ENCODE results near the gene ESPNL.

DNA sequence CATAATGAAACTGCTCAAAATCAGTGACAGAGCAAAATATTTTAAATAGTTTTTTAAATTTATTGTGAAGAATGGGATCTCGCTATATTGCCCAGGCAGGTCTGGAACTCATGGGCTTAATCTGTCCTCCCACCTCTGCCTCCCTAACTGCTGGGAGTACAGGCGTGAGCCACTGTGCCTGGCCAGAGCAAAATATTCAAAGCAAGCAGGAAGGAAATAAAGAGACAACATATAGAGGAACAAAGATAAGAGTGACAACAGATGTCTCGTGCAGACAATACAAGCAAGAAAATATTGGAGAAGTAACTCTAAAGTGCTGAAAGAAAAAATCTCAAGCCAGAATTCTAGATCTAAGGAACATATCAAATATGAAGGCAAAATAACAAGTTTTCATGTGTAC lies 44.3 kb upstream of the ESPNL start:
- TF ChIP-seq, protein P1, sequence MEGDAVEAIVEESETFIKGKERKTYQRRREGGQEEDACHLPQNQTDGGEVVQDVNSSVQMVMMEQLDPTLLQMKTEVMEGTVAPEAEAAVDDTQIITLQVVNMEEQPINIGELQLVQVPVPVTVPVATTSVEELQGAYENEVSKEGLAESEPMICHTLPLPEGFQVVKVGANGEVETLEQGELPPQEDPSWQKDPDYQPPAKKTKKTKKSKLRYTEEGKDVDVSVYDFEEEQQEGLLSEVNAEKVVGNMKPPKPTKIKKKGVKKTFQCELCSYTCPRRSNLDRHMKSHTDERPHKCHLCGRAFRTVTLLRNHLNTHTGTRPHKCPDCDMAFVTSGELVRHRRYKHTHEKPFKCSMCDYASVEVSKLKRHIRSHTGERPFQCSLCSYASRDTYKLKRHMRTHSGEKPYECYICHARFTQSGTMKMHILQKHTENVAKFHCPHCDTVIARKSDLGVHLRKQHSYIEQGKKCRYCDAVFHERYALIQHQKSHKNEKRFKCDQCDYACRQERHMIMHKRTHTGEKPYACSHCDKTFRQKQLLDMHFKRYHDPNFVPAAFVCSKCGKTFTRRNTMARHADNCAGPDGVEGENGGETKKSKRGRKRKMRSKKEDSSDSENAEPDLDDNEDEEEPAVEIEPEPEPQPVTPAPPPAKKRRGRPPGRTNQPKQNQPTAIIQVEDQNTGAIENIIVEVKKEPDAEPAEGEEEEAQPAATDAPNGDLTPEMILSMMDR (IDR thresholded peaks at IDR 0.05) = no peak
- TF ChIP-seq TP53 (CRISPR knock-in tag; IDR thresholded peaks at IDR 0.05) (no peak), NR2C2 (CRISPR knock-in tag; IDR thresholded peaks at IDR 0.05) (no peak), ZNF121 (CRISPR knock-in tag; IDR thresholded peaks at IDR 0.05) (no peak)
- TF ChIP-seq, protein P2, sequence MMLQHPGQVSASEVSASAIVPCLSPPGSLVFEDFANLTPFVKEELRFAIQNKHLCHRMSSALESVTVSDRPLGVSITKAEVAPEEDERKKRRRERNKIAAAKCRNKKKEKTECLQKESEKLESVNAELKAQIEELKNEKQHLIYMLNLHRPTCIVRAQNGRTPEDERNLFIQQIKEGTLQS (CRISPR knock-in tag; conservative IDR thresholded peaks at IDR 0.05) = no peak
- TF ChIP-seq, protein P3, sequence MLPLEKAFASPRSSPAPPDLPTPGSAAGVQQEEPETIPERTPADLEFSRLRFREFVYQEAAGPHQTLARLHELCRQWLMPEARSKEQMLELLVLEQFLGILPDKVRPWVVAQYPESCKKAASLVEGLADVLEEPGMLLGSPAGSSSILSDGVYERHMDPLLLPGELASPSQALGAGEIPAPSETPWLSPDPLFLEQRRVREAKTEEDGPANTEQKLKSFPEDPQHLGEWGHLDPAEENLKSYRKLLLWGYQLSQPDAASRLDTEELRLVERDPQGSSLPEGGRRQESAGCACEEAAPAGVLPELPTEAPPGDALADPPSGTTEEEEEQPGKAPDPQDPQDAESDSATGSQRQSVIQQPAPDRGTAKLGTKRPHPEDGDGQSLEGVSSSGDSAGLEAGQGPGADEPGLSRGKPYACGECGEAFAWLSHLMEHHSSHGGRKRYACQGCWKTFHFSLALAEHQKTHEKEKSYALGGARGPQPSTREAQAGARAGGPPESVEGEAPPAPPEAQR (CRISPR knock-in tag; IDR thresholded peaks at IDR 0.05) = no peak

Measured in WTC11 (cell line).